AG10803 (cell line): ENCODE results near the gene WDR1.
A peak's percentile ranks its signal among the peaks of the same experiment; 100 is the strongest.

Experiments used
- DNase-seq: peaks from one replicate; pipeline ENCODE4 v3.0.0; 2010; ENCODE audit warnings: low read depth
- H3K4me3 ChIP-seq: 2 replicates; pipeline ENCODE4 v1.5.1; 2011; ENCODE audit warnings: mild to moderate bottlenecking, low read length, control low read depth
- CTCF ChIP-seq: conservative IDR thresholded peaks from 2 replicates; pipeline ENCODE4 v1.5.1; 2011; ENCODE audit warnings: mild to moderate bottlenecking, low read length, control low read depth, inconsistent platforms

WDR1 gene

GRCh38 chr4:10034136-10034535 is 82.5 kb downstream of the WDR1 start:
- no peak for DNase-seq
- H3K4me3 ChIP-seq = no peak overlapping the region
- TF ChIP-seq CTCF = no peak

GRCh38 chr4:10033191-10033881 is 83.3 kb downstream of the WDR1 start:
- TF ChIP-seq CTCF = no peak
- no peak overlapping the region for H3K4me3 ChIP-seq
- DNase-seq = peak; percentile 61

GRCh38 chr4:10032625-10033024 is 84.0 kb downstream of the WDR1 start:
- no peak overlapping the region for H3K4me3 ChIP-seq
- TF ChIP-seq CTCF = no peak
- peak; percentile 80 for DNase-seq

- no peak for DNase-seq
- no peak overlapping the region for H3K4me3 ChIP-seq
- no peak for TF ChIP-seq CTCF
Measured at GRCh38 chr4:10031668-10032590, 84.7 kb downstream of the WDR1 start.

- no peak for DNase-seq
- no peak for TF ChIP-seq CTCF
- H3K4me3 ChIP-seq = no peak overlapping the region
Measured at GRCh38 chr4:10030972-10031667, 85.5 kb downstream of the WDR1 start.

- TF ChIP-seq CTCF = no peak
- no peak overlapping the region for H3K4me3 ChIP-seq
- no peak for DNase-seq
Measured at GRCh38 chr4:10029403-10029802, 87.2 kb downstream of the WDR1 start.
